ENCODE data around the gene TEPSIN.

- no peak for TF ChIP-seq HOXD1 (CRISPR knock-in tag; IDR thresholded peaks at IDR 0.05)
- TF ChIP-seq ZNF530 (CRISPR knock-in tag; IDR thresholded peaks at IDR 0.05; ENCODE audit: low read depth): no peak
- TF ChIP-seq CTCF (CRISPR knock-in tag; IDR thresholded peaks at IDR 0.05): no peak
- TF ChIP-seq NFRKB (IDR thresholded peaks at IDR 0.05): no peak
- TF ChIP-seq MYC (CRISPR knock-in tag; IDR thresholded peaks at IDR 0.05; ENCODE audit: borderline replicate concordance): no peak
- no peak for TF ChIP-seq EEA1 (CRISPR knock-in tag; IDR thresholded peaks at IDR 0.05; ENCODE audit: borderline replicate concordance)
- no peak for TF ChIP-seq NR2C2 (CRISPR knock-in tag; IDR thresholded peaks at IDR 0.05; ENCODE audit: borderline replicate concordance)
- no peak for TF ChIP-seq ZBTB49 (CRISPR knock-in tag; IDR thresholded peaks at IDR 0.05; ENCODE audit: borderline replicate concordance)
- TF ChIP-seq ZBTB33 (CRISPR knock-in tag; IDR thresholded peaks at IDR 0.05): no peak
- TF ChIP-seq SKIL (CRISPR knock-in tag; IDR thresholded peaks at IDR 0.05; ENCODE audit: borderline replicate concordance): no peak
- no peak for TF ChIP-seq EZH2 (conservative IDR thresholded peaks at IDR 0.05; ENCODE audit: low read depth, low read length)
- TF ChIP-seq DDIT3 (CRISPR knock-in tag; IDR thresholded peaks at IDR 0.05): no peak
- no peak for TF ChIP-seq FOXA1 (IDR thresholded peaks at IDR 0.05)
- TF ChIP-seq FOXA1 (CRISPR knock-in tag; IDR thresholded peaks at IDR 0.05): no peak
- no peak for TF ChIP-seq ZNF552 (CRISPR knock-in tag; IDR thresholded peaks at IDR 0.05; ENCODE audit: borderline replicate concordance)
Observed at GRCh38 chr17:81199482-81199830, 39.4 kb downstream of the TEPSIN start.
